Mesothelial cell of epicardium (in vitro differentiated cells): ENCODE results near the gene IL1R2. TPM values are rescaled to one million over a fixed set of nuclear protein-coding genes. Genes with fewer than 3 reads are reported as not detected.

Experiments used
- DNase-seq, 2 experiments: peaks; one replicate each; pipeline ENCODE4 v3.0.0; 2021; ENCODE audit warnings: low spot score in 2 of 2; ENCODE audit not compliant: unreplicated experiment in 2 of 2
- H3K27ac Mint-ChIP-seq: 2 replicates; pipeline ENCODE4 v1.8.0; 2021; ENCODE audit warnings: mixed read lengths
- H3K27me3 Mint-ChIP-seq: 2 replicates; pipeline ENCODE4 v1.8.0; 2021; ENCODE audit warnings: low read depth, mixed read lengths
- H3K36me3 Mint-ChIP-seq: 2 replicates; pipeline ENCODE4 v1.8.0; 2021; ENCODE audit warnings: mixed read lengths
- H3K4me1 Mint-ChIP-seq: 2 replicates; pipeline ENCODE4 v1.8.0; 2021; ENCODE audit warnings: mixed read lengths
- H3K4me3 Mint-ChIP-seq: 2 replicates; pipeline ENCODE4 v1.8.0; 2021; ENCODE audit warnings: mild to moderate bottlenecking, moderate library complexity, mixed read lengths
- H3K9me3 Mint-ChIP-seq: 2 replicates; pipeline ENCODE4 v1.8.0; 2021; ENCODE audit warnings: mixed read lengths
- total RNA-seq: library from RNA; stranded (reverse); gene quantifications from 3 replicates; pipeline ENCODE4 v1.2.1, GENCODE V29; 2021
- TF ChIP-seq, protein P1 (sequence below): fragments of 200-600 bp; sonication (generic); IDR thresholded peaks from one replicate; pipeline ENCODE4 v1.5.0; 2021; ENCODE audit warnings: antibody characterized with exemption; ENCODE audit not compliant: unreplicated experiment

The IL1R2 gene
- total RNA-seq, 1 donor from 2014 or later = not detected

DNA sequence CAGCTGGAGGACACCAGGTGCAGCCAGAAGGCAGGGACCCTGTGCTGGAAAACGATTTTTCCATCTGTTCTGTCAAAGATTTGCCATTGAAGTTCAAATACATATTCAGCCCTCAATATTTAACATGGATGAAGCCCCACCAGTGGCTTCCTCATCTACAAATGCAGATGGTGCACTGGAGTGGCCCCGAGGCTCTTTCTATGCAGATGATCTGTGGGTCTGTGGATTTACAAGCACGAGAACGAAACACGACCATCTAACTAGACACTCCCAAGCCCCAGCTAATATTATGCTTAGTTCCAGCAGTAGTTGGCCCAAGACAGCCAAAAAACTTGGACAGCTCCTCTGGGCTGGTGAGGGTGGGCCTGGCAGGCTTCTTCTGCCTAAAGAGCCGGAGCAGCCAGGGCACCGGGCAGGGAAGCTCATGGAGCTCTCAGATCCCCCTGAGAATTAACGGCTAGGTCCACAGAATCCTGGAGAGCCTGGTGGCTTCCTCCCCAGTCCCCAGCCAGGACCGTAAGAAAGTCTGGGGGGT is 9.2 kb upstream of the IL1R2 start:
- Mint-ChIP-seq H3K27me3 (no peaks in the 10 kb centered on the region), H3K4me3 (no peak overlapping the region), H3K27ac (no peak overlapping the region), H3K4me1 (no peaks in the 10 kb centered on the region), H3K9me3 (no peaks in the 10 kb centered on the region), H3K36me3 (no peaks in the 10 kb centered on the region)
- TF ChIP-seq, protein P1, sequence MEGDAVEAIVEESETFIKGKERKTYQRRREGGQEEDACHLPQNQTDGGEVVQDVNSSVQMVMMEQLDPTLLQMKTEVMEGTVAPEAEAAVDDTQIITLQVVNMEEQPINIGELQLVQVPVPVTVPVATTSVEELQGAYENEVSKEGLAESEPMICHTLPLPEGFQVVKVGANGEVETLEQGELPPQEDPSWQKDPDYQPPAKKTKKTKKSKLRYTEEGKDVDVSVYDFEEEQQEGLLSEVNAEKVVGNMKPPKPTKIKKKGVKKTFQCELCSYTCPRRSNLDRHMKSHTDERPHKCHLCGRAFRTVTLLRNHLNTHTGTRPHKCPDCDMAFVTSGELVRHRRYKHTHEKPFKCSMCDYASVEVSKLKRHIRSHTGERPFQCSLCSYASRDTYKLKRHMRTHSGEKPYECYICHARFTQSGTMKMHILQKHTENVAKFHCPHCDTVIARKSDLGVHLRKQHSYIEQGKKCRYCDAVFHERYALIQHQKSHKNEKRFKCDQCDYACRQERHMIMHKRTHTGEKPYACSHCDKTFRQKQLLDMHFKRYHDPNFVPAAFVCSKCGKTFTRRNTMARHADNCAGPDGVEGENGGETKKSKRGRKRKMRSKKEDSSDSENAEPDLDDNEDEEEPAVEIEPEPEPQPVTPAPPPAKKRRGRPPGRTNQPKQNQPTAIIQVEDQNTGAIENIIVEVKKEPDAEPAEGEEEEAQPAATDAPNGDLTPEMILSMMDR = no peak
- DNase-seq = no peak

DNA sequence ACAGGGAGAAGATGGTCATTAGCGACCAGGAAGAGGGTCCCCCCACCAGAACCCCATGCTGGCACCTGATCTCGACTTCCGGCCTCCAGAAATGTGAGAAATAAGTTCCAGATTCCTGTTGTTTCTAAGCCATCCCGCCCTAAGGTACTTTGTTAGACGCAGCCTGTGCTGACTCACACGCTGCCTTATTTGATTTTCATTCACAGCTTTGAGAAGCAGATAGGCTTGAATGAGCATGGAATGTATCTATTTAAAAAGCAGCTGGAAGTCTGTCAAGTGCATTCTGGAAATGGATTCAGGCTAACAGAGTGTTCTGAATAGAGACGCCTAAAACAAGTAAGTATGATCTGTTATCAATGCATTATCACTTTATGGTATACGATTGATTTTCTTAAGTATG is 8.3 kb upstream of the IL1R2 start:
- TF ChIP-seq, protein P1 = no peak
- Mint-ChIP-seq H3K36me3 (no peaks in the 10 kb centered on the region), H3K27ac (no peak overlapping the region), H3K4me1 (no peaks in the 10 kb centered on the region), H3K9me3 (no peaks in the 10 kb centered on the region), H3K4me3 (no peak overlapping the region), H3K27me3 (peaks cover 3% of the 10 kb centered on the region)
- no peak for DNase-seq

DNA sequence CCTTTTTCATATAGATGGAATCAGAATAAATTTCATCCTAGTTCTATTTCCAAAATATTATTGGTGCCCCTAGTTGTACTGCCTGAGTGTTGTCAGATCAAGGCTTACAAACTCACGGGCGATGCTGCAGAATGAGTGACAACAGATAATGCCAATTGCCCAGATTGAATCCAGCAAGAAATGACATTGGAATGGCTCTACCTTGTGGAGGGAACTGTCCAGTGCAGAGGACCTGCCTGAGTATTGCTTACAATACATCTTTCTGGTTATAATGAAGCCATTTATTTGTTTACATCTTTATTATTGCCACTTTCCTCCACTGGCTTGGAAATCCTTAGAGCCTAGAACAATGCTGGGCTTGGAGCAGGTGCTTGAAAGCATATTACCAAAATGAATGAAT is 7.8 kb upstream of the IL1R2 start:
- H3K9me3 Mint-ChIP-seq = no peaks in the 10 kb centered on the region
- TF ChIP-seq, protein P1 = no peak
- H3K4me3 Mint-ChIP-seq = no peak overlapping the region
- no peak for DNase-seq
- H3K36me3 Mint-ChIP-seq = no peaks in the 10 kb centered on the region
- peaks cover 3% of the 10 kb centered on the region for H3K27me3 Mint-ChIP-seq
- H3K27ac Mint-ChIP-seq = no peak overlapping the region
- no peaks in the 10 kb centered on the region for H3K4me1 Mint-ChIP-seq

DNA sequence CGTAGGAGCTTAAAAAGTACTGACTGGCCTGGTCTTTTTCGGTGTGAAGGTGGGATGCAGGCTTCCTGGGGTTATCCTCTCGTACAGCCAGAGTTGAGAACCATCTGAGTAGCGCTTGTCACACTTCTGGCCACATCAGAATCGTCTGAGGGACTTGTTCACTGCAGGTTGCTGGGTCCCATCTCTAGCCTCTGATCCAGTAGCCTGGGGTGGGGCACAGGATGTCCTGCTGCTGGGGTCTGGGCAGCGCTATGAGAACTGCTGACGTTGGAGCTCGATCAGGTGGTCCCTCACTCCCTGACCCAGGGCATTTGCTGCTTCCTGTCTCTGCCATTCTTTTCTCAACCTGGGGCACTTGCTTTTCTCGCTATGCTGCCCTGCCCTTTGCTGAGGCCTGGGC is 7.1 kb upstream of the IL1R2 start:
- TF ChIP-seq, protein P1 = no peak
- no peak overlapping the region for H3K27ac Mint-ChIP-seq
- no peaks in the 10 kb centered on the region for H3K36me3 Mint-ChIP-seq
- no peaks in the 10 kb centered on the region for H3K9me3 Mint-ChIP-seq
- peaks cover 3% of the 10 kb centered on the region for H3K27me3 Mint-ChIP-seq
- peaks cover 1% of the 10 kb centered on the region for H3K4me1 Mint-ChIP-seq
- DNase-seq = no peak
- H3K4me3 Mint-ChIP-seq = no peak overlapping the region

DNA sequence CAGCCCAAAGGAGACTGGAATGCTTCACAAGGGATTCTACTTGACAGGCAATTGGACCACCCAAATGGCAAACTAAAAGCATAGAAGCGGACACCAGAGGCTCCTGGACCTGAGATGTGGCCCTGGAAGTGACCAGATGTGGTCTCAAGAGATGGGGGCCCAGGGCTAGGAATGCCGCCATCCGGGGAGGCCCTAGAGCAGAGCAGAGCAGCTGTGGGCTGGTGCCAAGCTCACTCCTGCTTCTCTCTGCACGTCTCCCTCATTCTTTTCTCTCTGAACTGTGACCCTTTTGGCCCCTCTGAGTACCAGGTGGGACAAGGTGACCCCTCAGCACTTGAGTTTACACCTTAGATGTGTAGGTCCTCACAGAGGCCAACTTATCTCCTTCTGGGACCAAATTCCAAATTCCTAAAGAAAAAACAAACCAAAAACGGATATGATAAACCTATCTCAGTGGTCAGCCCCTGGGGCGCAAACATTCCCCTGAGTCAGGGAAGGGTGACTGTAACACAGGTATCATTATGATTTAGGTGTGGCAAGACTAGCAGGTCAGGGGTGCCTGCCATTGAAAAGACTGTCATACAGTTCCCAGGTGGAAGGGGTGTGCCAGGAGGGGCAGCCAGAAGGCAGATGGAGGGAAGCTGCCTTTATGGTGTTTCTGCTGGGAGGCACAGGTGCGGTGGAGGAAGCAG is 6.5 kb upstream of the IL1R2 start:
- Mint-ChIP-seq H3K9me3 (no peaks in the 10 kb centered on the region), H3K4me1 (peaks cover 1% of the 10 kb centered on the region), H3K4me3 (no peak overlapping the region), H3K27me3 (peaks cover 3% of the 10 kb centered on the region), H3K27ac (no peak overlapping the region), H3K36me3 (no peaks in the 10 kb centered on the region)
- DNase-seq = no peak
- TF ChIP-seq, protein P1 = no peak

DNA sequence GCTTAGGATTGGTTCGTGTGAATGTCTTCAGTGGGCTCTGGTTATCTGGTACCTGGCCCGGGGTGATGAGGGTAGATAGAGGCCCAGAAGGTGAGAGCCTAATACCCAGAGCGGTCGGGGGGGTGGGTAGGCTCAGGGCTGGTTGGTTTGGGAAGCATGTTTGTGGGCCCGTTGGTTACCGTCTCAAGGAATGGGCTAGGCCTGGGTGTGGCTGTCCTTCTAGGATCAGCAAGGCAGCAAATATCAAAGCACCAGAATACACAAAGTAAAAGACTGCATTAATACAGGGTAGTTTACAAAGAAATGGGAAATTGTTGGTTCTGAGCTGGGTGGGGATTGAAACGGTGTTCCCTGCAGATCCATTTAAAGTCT is 6.0 kb upstream of the IL1R2 start:
- peaks cover 3% of the 10 kb centered on the region for H3K27me3 Mint-ChIP-seq
- H3K9me3 Mint-ChIP-seq = no peaks in the 10 kb centered on the region
- TF ChIP-seq, protein P1 = no peak
- no peak overlapping the region for H3K27ac Mint-ChIP-seq
- no peak overlapping the region for H3K4me3 Mint-ChIP-seq
- H3K4me1 Mint-ChIP-seq = peaks cover 1% of the 10 kb centered on the region
- no peak for DNase-seq
- H3K36me3 Mint-ChIP-seq = no peaks in the 10 kb centered on the region
